Rectal smooth muscle tissue (tissue), 1 donor: Measurements from ENCODE around the gene HLCS.

ENCODE experiments used
- H3K27ac ChIP-seq: one replicate; pipeline ENCODE4 v1.7.0; 2013; ENCODE audit warnings: low read depth, low read length, inconsistent platforms
- H3K27me3 ChIP-seq: one replicate; pipeline ENCODE4 v1.7.0; 2013; ENCODE audit warnings: low read length; ENCODE audit not compliant: control insufficient read depth, insufficient read depth
- H3K36me3 ChIP-seq: one replicate; pipeline ENCODE4 v1.7.0; 2013; ENCODE audit warnings: low read length; ENCODE audit not compliant: control insufficient read depth, insufficient read depth
- H3K4me1 ChIP-seq: one replicate; pipeline ENCODE4 v1.7.0; 2013; ENCODE audit warnings: low read length; ENCODE audit not compliant: control insufficient read depth, insufficient read depth
- H3K4me3 ChIP-seq: one replicate; pipeline ENCODE4 v1.7.0; 2013; ENCODE audit warnings: low read length
- H3K9ac ChIP-seq: one replicate; pipeline ENCODE4 v1.7.0; 2013; ENCODE audit warnings: low read length

HLCS gene

GRCh38 chr21:36929622-36930021 lies 36.8 kb downstream of the HLCS start:
- no peaks in the 10 kb centered on the region for H3K27me3 ChIP-seq
- H3K27ac ChIP-seq: no peak overlapping the region
- H3K9ac ChIP-seq: no peak overlapping the region
- no peak overlapping the region for H3K4me3 ChIP-seq
- H3K36me3 ChIP-seq: peaks cover 2% of the 10 kb centered on the region
- H3K4me1 ChIP-seq: no peaks in the 10 kb centered on the region

GRCh38 chr21:36928960-36929359 lies 37.5 kb downstream of the HLCS start:
- Histone ChIP-seq H3K9ac (no peak overlapping the region), H3K36me3 (no peaks in the 10 kb centered on the region), H3K27ac (no peak overlapping the region), H3K4me1 (no peaks in the 10 kb centered on the region), H3K4me3 (no peak overlapping the region), H3K27me3 (no peaks in the 10 kb centered on the region)

- no peak overlapping the region for H3K9ac ChIP-seq
Measured at GRCh38 chr21:36927719-36928117, 38.8 kb downstream of the HLCS start.

GRCh38 chr21:36926989-36927718 lies 39.3 kb downstream of the HLCS start:
- Histone ChIP-seq H3K9ac (no peak overlapping the region), H3K4me3 (no peak overlapping the region), H3K36me3 (no peaks in the 10 kb centered on the region), H3K4me1 (no peaks in the 10 kb centered on the region), H3K27me3 (no peaks in the 10 kb centered on the region), H3K27ac (no peak overlapping the region)

More at GRCh38 chr21:36927719-36928117, 38.8 kb downstream of the HLCS start:
- Histone ChIP-seq H3K27ac (no peak overlapping the region), H3K36me3 (no peaks in the 10 kb centered on the region), H3K4me1 (no peaks in the 10 kb centered on the region), H3K4me3 (no peak overlapping the region), H3K27me3 (no peaks in the 10 kb centered on the region)

- no peaks in the 10 kb centered on the region for H3K36me3 ChIP-seq
- no peaks in the 10 kb centered on the region for H3K27me3 ChIP-seq
- no peak overlapping the region for H3K27ac ChIP-seq
- no peak overlapping the region for H3K9ac ChIP-seq
- H3K4me3 ChIP-seq: no peak overlapping the region
- H3K4me1 ChIP-seq: no peaks in the 10 kb centered on the region
Measured at GRCh38 chr21:36923270-36923669, 43.2 kb downstream of the HLCS start.

GRCh38 chr21:36922861-36923260 lies 43.6 kb downstream of the HLCS start:
- Histone ChIP-seq H3K36me3 (no peaks in the 10 kb centered on the region), H3K4me1 (no peaks in the 10 kb centered on the region), H3K27ac (no peak overlapping the region), H3K4me3 (no peak overlapping the region), H3K27me3 (no peaks in the 10 kb centered on the region), H3K9ac (no peak overlapping the region)

GRCh38 chr21:36918291-36918690 lies 48.2 kb downstream of the HLCS start:
- Histone ChIP-seq H3K27ac (no peak overlapping the region), H3K4me1 (no peaks in the 10 kb centered on the region), H3K36me3 (no peaks in the 10 kb centered on the region), H3K9ac (no peak overlapping the region), H3K27me3 (no peaks in the 10 kb centered on the region), H3K4me3 (no peak overlapping the region)

- no peaks in the 10 kb centered on the region for H3K36me3 ChIP-seq
- no peak overlapping the region for H3K27ac ChIP-seq
- H3K9ac ChIP-seq: no peak overlapping the region
- H3K4me1 ChIP-seq: no peaks in the 10 kb centered on the region
- H3K27me3 ChIP-seq: no peaks in the 10 kb centered on the region
- H3K4me3 ChIP-seq: no peak overlapping the region
Measured at GRCh38 chr21:36917471-36918158, 48.9 kb downstream of the HLCS start.

GRCh38 chr21:36916718-36917117 lies 49.8 kb downstream of the HLCS start:
- Histone ChIP-seq H3K36me3 (no peaks in the 10 kb centered on the region), H3K4me1 (no peaks in the 10 kb centered on the region), H3K4me3 (no peak overlapping the region), H3K27ac (no peak overlapping the region), H3K9ac (no peak overlapping the region), H3K27me3 (no peaks in the 10 kb centered on the region)

GRCh38 chr21:36915696-36916245 lies 50.7 kb downstream of the HLCS start:
- Histone ChIP-seq H3K27ac (no peak overlapping the region), H3K27me3 (no peaks in the 10 kb centered on the region), H3K9ac (no peak overlapping the region), H3K36me3 (no peaks in the 10 kb centered on the region), H3K4me3 (no peak overlapping the region), H3K4me1 (no peaks in the 10 kb centered on the region)

GRCh38 chr21:36915014-36915695 lies 51.3 kb downstream of the HLCS start:
- H3K36me3 ChIP-seq: no peaks in the 10 kb centered on the region
- no peaks in the 10 kb centered on the region for H3K4me1 ChIP-seq
- H3K9ac ChIP-seq: no peak overlapping the region
- H3K4me3 ChIP-seq: no peak overlapping the region
- H3K27me3 ChIP-seq: no peaks in the 10 kb centered on the region
- no peak overlapping the region for H3K27ac ChIP-seq

- Histone ChIP-seq H3K27me3 (no peaks in the 10 kb centered on the region), H3K9ac (no peak overlapping the region), H3K27ac (no peak overlapping the region), H3K36me3 (no peaks in the 10 kb centered on the region), H3K4me3 (no peak overlapping the region), H3K4me1 (no peaks in the 10 kb centered on the region)
Measured at GRCh38 chr21:36914244-36915013, 52.0 kb downstream of the HLCS start.
